SU-DHL-6 (cell line): ENCODE results near the gene RETN.

Experiments used
- H2AFZ ChIP-seq: fragments of 200-600 bp; sonication (generic); 2 replicates; pipeline ENCODE4 v1.6.1; 2014; ENCODE audit warnings: low read depth, mild to moderate bottlenecking, moderate library complexity, mixed read lengths, antibody characterized with exemption, low read length; ENCODE audit not compliant: severe bottlenecking
- H3F3A ChIP-seq: fragments of 200-600 bp; shearing (Covaris generic); 2 replicates; pipeline ENCODE4 v1.6.0; 2016; ENCODE audit warnings: antibody characterized with exemption, mild to moderate bottlenecking; ENCODE audit not compliant: insufficient read depth
- H3K27ac ChIP-seq: fragments of 200-600 bp; sonication (generic); 2 replicates; pipeline ENCODE4 v1.5.1; 2016; ENCODE audit warnings: low read depth, mild to moderate bottlenecking, low read length, moderate library complexity, mixed read lengths
- H3K27me3 ChIP-seq: fragments of 200-600 bp; sonication (generic), shearing (Covaris generic); 2 replicates; pipeline ENCODE4 v1.6.0; 2014; ENCODE audit warnings: mild to moderate bottlenecking, low read length
- H3K36me3 ChIP-seq: fragments of 200-600 bp; sonication (generic); 2 replicates; pipeline ENCODE4 v1.6.1; 2014; ENCODE audit warnings: mild to moderate bottlenecking, low read length, mixed read lengths
- H3K4me2 ChIP-seq: fragments of 300-600, 200-600 bp; shearing (Covaris generic), sonication (generic); 2 replicates; pipeline ENCODE4 v1.6.0; 2014; ENCODE audit warnings: low read length, low read depth, mild to moderate bottlenecking; ENCODE audit not compliant: poor library complexity, severe bottlenecking
- H3K4me3 ChIP-seq: fragments of 200-600 bp; sonication (generic); 2 replicates; pipeline ENCODE4 v1.5.1; 2014; ENCODE audit warnings: antibody characterized with exemption, low read length, mild to moderate bottlenecking, mixed read lengths; ENCODE audit not compliant: insufficient read depth, poor library complexity, severe bottlenecking
- H3K79me2 ChIP-seq: fragments of 200-600 bp; sonication (generic); 2 replicates; pipeline ENCODE4 v1.6.1; 2014; ENCODE audit warnings: mild to moderate bottlenecking, low read length, moderate library complexity; ENCODE audit not compliant: insufficient read depth
- H3K9ac ChIP-seq: fragments of 200-600 bp; sonication (generic); 2 replicates; pipeline ENCODE4 v1.7.0; 2014; ENCODE audit warnings: mild to moderate bottlenecking, low read length
- H3K9me2 ChIP-seq: fragments of 200-600 bp; sonication (generic); replicated peaks from 2 replicates; pipeline ENCODE4 v1.6.1; 2014; ENCODE audit warnings: low read length; ENCODE audit not compliant: insufficient read depth
- H3K9me3 ChIP-seq: fragments of 200-600 bp; sonication (generic); 2 replicates; pipeline ENCODE4 v1.6.1; 2014; ENCODE audit warnings: low read length, mixed read lengths; ENCODE audit not compliant: insufficient read depth
- H4K20me1 ChIP-seq: fragments of 200-600 bp; sonication (generic); 2 replicates; pipeline ENCODE4 v1.6.1; 2014; ENCODE audit warnings: low read depth, mild to moderate bottlenecking, antibody characterized with exemption, low read length, moderate library complexity, mixed read lengths
- EZH2phosphoT487 ChIP-seq: fragments of 200-600 bp; sonication (generic), shearing (Covaris generic); conservative IDR thresholded peaks from 2 replicates; pipeline ENCODE4 v1.6.1; 2018; ENCODE audit warnings: mild to moderate bottlenecking, antibody characterized with exemption, low read length, moderate library complexity, mixed read lengths
- TF ChIP-seq, protein P1 (sequence below): fragments of 200-600 bp; sonication (generic); IDR thresholded peaks from one replicate; pipeline ENCODE4 v1.5.1; 2017; ENCODE audit warnings: antibody characterized with exemption, mild to moderate bottlenecking, low read length, moderate library complexity; ENCODE audit not compliant: insufficient read depth, poor library complexity, severe bottlenecking

The RETN gene

GRCh38 chr19:7716762-7717161 is 47.9 kb downstream of the RETN start:
- Histone ChIP-seq H3K36me3 (no peaks in the 10 kb centered on the region), H3K9me2 (no peaks in the 10 kb centered on the region), H3K4me3 (no peak overlapping the region), H3F3A (no peaks in the 10 kb centered on the region), H3K27me3 (no peaks in the 10 kb centered on the region), H3K79me2 (no peaks in the 10 kb centered on the region), H3K9ac (no peak overlapping the region), H3K27ac (no peak overlapping the region), H4K20me1 (no peaks in the 10 kb centered on the region), H3K9me3 (no peaks in the 10 kb centered on the region), H2AFZ (no peak overlapping the region), H3K4me2 (no peak overlapping the region)
- TF ChIP-seq EZH2phosphoT487 = no peak
- TF ChIP-seq, protein P1, sequence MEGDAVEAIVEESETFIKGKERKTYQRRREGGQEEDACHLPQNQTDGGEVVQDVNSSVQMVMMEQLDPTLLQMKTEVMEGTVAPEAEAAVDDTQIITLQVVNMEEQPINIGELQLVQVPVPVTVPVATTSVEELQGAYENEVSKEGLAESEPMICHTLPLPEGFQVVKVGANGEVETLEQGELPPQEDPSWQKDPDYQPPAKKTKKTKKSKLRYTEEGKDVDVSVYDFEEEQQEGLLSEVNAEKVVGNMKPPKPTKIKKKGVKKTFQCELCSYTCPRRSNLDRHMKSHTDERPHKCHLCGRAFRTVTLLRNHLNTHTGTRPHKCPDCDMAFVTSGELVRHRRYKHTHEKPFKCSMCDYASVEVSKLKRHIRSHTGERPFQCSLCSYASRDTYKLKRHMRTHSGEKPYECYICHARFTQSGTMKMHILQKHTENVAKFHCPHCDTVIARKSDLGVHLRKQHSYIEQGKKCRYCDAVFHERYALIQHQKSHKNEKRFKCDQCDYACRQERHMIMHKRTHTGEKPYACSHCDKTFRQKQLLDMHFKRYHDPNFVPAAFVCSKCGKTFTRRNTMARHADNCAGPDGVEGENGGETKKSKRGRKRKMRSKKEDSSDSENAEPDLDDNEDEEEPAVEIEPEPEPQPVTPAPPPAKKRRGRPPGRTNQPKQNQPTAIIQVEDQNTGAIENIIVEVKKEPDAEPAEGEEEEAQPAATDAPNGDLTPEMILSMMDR = no peak

DNA sequence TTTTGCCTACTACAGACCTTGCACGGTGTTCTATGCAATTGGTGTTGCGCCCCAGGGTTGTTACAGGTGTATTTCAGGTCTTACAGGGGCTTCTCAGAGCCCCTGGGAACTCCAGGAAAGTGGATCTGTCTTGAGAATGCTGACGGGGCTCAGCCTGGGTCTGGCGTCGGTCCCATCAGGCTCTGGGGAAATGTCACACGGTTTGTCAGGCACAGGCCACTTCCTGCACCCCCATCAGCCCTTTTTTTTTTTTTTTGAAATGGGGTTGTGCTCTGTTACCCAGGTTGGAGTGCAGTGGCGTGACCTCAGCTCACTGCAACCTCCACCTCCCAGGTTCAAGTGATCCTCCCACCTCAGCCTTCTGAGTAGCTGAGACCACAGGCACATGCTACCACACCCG is 49.8 kb downstream of the RETN start:
- Histone ChIP-seq H3K9me3 (no peaks in the 10 kb centered on the region), H4K20me1 (no peaks in the 10 kb centered on the region), H3F3A (no peaks in the 10 kb centered on the region), H2AFZ (no peak overlapping the region), H3K36me3 (no peaks in the 10 kb centered on the region), H3K4me3 (no peak overlapping the region), H3K9me2 (no peaks in the 10 kb centered on the region), H3K79me2 (no peaks in the 10 kb centered on the region), H3K4me2 (no peak overlapping the region), H3K27me3 (no peaks in the 10 kb centered on the region), H3K27ac (no peak overlapping the region), H3K9ac (no peak overlapping the region)
- TF ChIP-seq EZH2phosphoT487 = no peak
- TF ChIP-seq, protein P1 = no peak
